Epithelial cell of esophagus (primary cell): ENCODE data around the gene TMF1.

Source experiments
- DNase-seq: peaks from one replicate; pipeline ENCODE4 v3.0.0; 2010; ENCODE audit warnings: low read depth
- H3K4me3 ChIP-seq: 2 replicates; pipeline ENCODE4 v1.5.1; 2011; ENCODE audit warnings: mild to moderate bottlenecking, low read length, control low read depth
- CTCF ChIP-seq: IDR thresholded peaks from 2 replicates; pipeline ENCODE4 v1.5.1; 2011; ENCODE audit warnings: low read depth, mild to moderate bottlenecking, low read length, control low read depth, inconsistent platforms; ENCODE audit not compliant: insufficient read depth; ENCODE audit errors: missing control alignments

The TMF1 gene, protein sequence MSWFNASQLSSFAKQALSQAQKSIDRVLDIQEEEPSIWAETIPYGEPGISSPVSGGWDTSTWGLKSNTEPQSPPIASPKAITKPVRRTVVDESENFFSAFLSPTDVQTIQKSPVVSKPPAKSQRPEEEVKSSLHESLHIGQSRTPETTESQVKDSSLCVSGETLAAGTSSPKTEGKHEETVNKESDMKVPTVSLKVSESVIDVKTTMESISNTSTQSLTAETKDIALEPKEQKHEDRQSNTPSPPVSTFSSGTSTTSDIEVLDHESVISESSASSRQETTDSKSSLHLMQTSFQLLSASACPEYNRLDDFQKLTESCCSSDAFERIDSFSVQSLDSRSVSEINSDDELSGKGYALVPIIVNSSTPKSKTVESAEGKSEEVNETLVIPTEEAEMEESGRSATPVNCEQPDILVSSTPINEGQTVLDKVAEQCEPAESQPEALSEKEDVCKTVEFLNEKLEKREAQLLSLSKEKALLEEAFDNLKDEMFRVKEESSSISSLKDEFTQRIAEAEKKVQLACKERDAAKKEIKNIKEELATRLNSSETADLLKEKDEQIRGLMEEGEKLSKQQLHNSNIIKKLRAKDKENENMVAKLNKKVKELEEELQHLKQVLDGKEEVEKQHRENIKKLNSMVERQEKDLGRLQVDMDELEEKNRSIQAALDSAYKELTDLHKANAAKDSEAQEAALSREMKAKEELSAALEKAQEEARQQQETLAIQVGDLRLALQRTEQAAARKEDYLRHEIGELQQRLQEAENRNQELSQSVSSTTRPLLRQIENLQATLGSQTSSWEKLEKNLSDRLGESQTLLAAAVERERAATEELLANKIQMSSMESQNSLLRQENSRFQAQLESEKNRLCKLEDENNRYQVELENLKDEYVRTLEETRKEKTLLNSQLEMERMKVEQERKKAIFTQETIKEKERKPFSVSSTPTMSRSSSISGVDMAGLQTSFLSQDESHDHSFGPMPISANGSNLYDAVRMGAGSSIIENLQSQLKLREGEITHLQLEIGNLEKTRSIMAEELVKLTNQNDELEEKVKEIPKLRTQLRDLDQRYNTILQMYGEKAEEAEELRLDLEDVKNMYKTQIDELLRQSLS

DNA sequence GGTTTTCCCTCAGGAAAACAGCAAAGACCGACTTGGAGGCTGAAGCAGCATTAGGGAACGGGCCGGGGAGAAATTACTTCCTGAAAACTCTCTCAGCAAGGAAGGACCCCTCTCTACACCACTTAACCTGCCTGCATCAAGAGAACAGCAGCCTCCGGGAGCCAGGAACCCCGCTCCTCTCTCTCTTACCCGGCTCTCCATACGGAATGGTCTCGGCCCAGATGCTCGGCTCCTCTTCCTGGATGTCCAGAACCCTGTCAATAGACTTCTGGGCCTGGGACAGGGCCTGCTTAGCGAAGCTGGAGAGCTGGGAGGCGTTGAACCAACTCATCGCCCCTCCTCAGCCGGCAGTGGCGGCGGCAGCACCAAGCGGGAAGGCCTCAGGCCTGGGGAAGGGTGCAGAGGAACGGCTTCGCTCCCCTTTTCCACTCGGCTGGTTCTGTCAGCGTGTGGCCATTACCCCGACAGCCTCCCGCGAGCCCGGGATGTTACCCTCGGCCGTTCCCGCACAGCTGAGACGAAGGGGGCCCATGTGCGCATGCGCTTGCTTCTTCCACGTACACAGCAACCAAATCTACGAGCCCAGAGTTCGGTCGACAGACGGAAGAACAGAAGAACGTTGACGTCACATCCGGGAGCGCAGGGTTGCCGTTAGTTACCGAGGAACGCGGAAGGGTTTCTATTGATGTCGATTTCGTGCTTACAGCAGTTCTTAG is at the start of gene TMF1:
Gene TMF1, minus strand, starts transcription at position 578 of the 716 bp plus-strand sequence. Its CDS starts 247 bp downstream, at position 331.
- DNase-seq: peak; percentile 100
- peak within 1 kb of the TSS; percentile 91 for H3K4me3 ChIP-seq
- TF ChIP-seq CTCF: no peak

DNA sequence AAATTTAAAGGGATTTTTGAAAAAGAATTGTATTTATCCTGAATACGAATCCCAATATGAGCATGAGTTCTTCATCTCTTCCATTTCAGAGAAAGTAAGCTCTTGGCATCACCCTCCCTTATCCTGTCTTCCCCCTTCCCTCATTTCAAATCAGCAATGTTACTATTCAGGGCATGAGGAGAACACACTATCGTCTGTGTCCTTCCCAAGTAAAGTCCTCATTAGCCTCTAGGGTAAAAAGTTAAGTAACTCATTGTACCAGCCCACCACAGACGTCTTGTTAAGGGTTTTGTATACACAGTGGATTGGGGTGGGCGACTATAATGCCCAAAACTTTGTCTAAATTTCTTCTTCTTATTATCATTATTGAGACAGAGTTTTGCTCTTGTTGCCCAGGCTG is 47.4 kb upstream of the TMF1 start:
- TF ChIP-seq CTCF: no peak
- no peak for DNase-seq
- H3K4me3 ChIP-seq: no peak overlapping the region

DNA sequence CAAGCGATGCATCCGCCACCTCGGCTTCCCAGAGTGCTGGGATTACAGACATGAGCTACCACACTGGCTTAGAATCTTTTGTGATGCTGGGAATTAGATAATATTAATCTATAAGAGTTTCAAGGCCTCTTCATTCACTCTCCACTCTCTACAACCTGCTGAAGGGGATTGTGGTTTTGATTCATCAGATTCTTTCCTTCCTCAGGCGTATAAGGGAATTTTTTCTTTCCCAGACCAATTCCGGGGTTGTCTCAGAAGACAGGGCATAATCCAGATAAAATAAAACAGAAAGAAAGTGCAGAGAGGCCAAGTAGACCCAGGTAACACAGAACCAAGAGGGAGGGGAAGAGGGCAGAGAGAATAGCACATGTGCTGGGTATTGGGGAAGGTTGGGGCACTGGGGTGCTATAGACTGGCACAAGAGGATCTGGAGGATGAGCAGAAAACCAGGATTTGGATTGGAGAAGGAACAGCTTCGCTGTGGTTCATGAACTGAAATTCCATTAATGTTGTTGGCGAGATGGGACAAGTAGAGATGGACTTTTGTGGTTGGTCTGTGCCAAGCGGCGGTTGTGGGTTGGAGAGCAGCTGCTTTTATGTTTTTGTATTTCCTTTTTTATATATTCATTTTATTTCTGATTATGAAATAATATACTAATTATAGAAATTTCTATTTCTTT is 45.4 kb upstream of the TMF1 start:
- no peak overlapping the region for H3K4me3 ChIP-seq
- TF ChIP-seq CTCF: no peak
- peak; percentile 62 for DNase-seq

GRCh38 chr3:69096299-69096698 is 44.2 kb upstream of the TMF1 start:
- no peak for TF ChIP-seq CTCF
- no peak for DNase-seq
- H3K4me3 ChIP-seq: no peak overlapping the region

DNA sequence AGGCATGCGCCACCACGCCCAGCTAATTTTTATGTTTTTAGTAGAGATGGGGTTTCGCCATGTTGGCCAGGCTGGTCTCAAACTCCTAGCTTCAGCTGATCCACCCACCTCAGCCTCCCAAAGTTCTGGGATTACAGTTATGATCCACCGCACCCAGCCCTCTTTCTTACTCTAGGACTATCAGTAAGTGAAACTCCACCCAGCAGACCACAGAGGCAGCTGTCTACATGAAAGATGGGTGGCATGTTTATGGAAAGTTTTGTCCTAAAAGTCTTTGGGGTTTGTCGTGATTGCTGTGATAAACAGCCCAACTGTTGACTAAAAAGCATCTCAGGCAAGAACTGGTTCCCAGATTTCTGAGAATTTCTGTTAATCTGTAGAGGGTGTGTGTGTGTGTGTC is 43.5 kb upstream of the TMF1 start:
- H3K4me3 ChIP-seq: no peak overlapping the region
- no peak for TF ChIP-seq CTCF
- no peak for DNase-seq
